Mesodermal cell (in vitro differentiated cells): ENCODE data around the gene RMND5B.

ENCODE experiments used
- H3K27ac ChIP-seq: 2 replicates; pipeline ENCODE4 v1.7.0; 2013; ENCODE audit warnings: mild to moderate bottlenecking, low read depth, low read length, moderate library complexity; ENCODE audit not compliant: severe bottlenecking
- H3K36me3 ChIP-seq: 2 replicates; pipeline ENCODE4 v1.7.1; 2013; ENCODE audit warnings: mild to moderate bottlenecking, low read length, moderate library complexity; ENCODE audit not compliant: control insufficient read depth, insufficient read depth
- H3K4me1 ChIP-seq: one replicate; pipeline ENCODE4 v1.7.1; 2013; ENCODE audit warnings: mild to moderate bottlenecking, low read length; ENCODE audit not compliant: insufficient read depth, control insufficient read depth, poor library complexity, severe bottlenecking
- H3K4me3 ChIP-seq: 2 replicates; pipeline ENCODE4 v1.7.0; 2013; ENCODE audit warnings: low read length, control low read depth, mild to moderate bottlenecking; ENCODE audit not compliant: insufficient read depth, poor library complexity, severe bottlenecking; ENCODE audit errors: extremely low read depth
- H3K9me3 ChIP-seq: 2 replicates; pipeline ENCODE4 v1.7.1; 2013; ENCODE audit warnings: mild to moderate bottlenecking, low read length, moderate library complexity; ENCODE audit not compliant: control insufficient read depth
- WGBS, 2 experiments: methylation state at CpG; one replicate each; pipeline ENCODE4 v1.1.5; 2013; ENCODE audit warnings: missing lambda C conversion rate in 2 of 2; ENCODE audit not compliant: insufficient coverage in 2 of 2; 5-methylcytosine and 5-hydroxymethylcytosine counted together

Gene RMND5B

GRCh38 chr5:178113841-178114324, 16.9 kb upstream of the RMND5B start:
- WGBS, 2 experiments: 0% methylated on average over 29 to 41 of the region's 41 CpGs
- H3K4me1 ChIP-seq: peaks cover 26% of the 10 kb centered on the region
- H3K36me3 ChIP-seq: no peaks in the 10 kb centered on the region
- H3K9me3 ChIP-seq: no peaks in the 10 kb centered on the region
- no peak overlapping the region for H3K27ac ChIP-seq
- peak overlapping the region; percentile 56 for H3K4me3 ChIP-seq

GRCh38 chr5:178114325-178115135, 16.3 kb upstream of the RMND5B start:
- Histone ChIP-seq H3K27ac (no peak overlapping the region), H3K36me3 (no peaks in the 10 kb centered on the region), H3K4me1 (peaks cover 26% of the 10 kb centered on the region), H3K4me3 (peak overlapping the region; percentile 56), H3K9me3 (no peaks in the 10 kb centered on the region)
- WGBS, 2 experiments: 6% methylated on average over 25 to 26 of the region's 28 CpGs

- peak overlapping the region; percentile 16 for H3K4me3 ChIP-seq
- peaks cover 26% of the 10 kb centered on the region for H3K4me1 ChIP-seq
- WGBS, 2 experiments: 9 to 14% methylated on average over 8 to 9 of the region's 12 CpGs
- H3K27ac ChIP-seq: peak overlapping the region; percentile 36
- no peaks in the 10 kb centered on the region for H3K9me3 ChIP-seq
- H3K36me3 ChIP-seq: no peaks in the 10 kb centered on the region
These were observed 15.5 kb upstream of the RMND5B start for GRCh38 chr5:178115136-178115813.

- 4 to 11% methylated on average over 3 to 7 of the region's 7 CpGs for WGBS, 2 experiments
- Histone ChIP-seq H3K9me3 (no peaks in the 10 kb centered on the region), H3K4me1 (peaks cover 26% of the 10 kb centered on the region), H3K27ac (peak overlapping the region; percentile 36), H3K36me3 (no peaks in the 10 kb centered on the region), H3K4me3 (peak overlapping the region; percentile 16)
These were observed 15.0 kb upstream of the RMND5B start for GRCh38 chr5:178115814-178116142.

- Histone ChIP-seq H3K36me3 (no peaks in the 10 kb centered on the region), H3K4me3 (peak overlapping the region; percentile 14), H3K27ac (peak overlapping the region; percentile 36), H3K9me3 (no peaks in the 10 kb centered on the region), H3K4me1 (peaks cover 26% of the 10 kb centered on the region)
- WGBS, 2 experiments: 52% methylated on average over 14 to 15 of the region's 22 CpGs
These were observed 14.5 kb upstream of the RMND5B start for GRCh38 chr5:178116143-178116885.

GRCh38 chr5:178117923-178118701, 12.7 kb upstream of the RMND5B start:
- Histone ChIP-seq H3K27ac (no peak overlapping the region), H3K36me3 (peaks cover 11% of the 10 kb centered on the region), H3K4me3 (no peak overlapping the region), H3K4me1 (peaks cover 26% of the 10 kb centered on the region), H3K9me3 (no peaks in the 10 kb centered on the region)
- WGBS, 2 experiments: 85 to 93% methylated on average over 11 to 12 of the region's 18 CpGs

- Histone ChIP-seq H3K4me3 (no peak overlapping the region), H3K36me3 (peaks cover 16% of the 10 kb centered on the region), H3K9me3 (no peaks in the 10 kb centered on the region), H3K27ac (no peak overlapping the region), H3K4me1 (peaks cover 18% of the 10 kb centered on the region)
- 93 to 95% methylated on average over 22 to 24 of the region's 27 CpGs for WGBS, 2 experiments
These were observed 10.8 kb upstream of the RMND5B start for GRCh38 chr5:178119915-178120606.

GRCh38 chr5:178120607-178121357, 10.0 kb upstream of the RMND5B start:
- WGBS, 2 experiments: 87 to 92% methylated on average over 25 to 28 of the region's 29 CpGs

GRCh38 chr5:178121391-178122276, 9.2 kb upstream of the RMND5B start:
- Histone ChIP-seq H3K4me1 (peaks cover 9% of the 10 kb centered on the region), H3K27ac (no peak overlapping the region), H3K36me3 (peaks cover 16% of the 10 kb centered on the region), H3K9me3 (no peaks in the 10 kb centered on the region), H3K4me3 (no peak overlapping the region)
- WGBS, 2 experiments: 94 to 95% methylated on average over 35 to 36 of the region's 38 CpGs

More at GRCh38 chr5:178120607-178121357, 10.0 kb upstream of the RMND5B start:
- H3K4me3 ChIP-seq: no peak overlapping the region
- H3K36me3 ChIP-seq: peaks cover 16% of the 10 kb centered on the region
- H3K9me3 ChIP-seq: no peaks in the 10 kb centered on the region
- H3K4me1 ChIP-seq: peaks cover 13% of the 10 kb centered on the region
- H3K27ac ChIP-seq: no peak overlapping the region
